ENCODE results near the gene REL. TPM values are rescaled to one million over a fixed set of nuclear protein-coding genes. Genes with fewer than 3 reads are reported as not detected.

Gene REL
- total and polyA plus RNA-seq, 2 of the 4 experiments (the other 2 are of a cell fraction): 1.3 to 4.3 TPM

GRCh38 chr2:60957643-60958042, 76.3 kb downstream of the REL start:
- DNase-seq (no peak), ATAC-seq (ENCODE audit: low read depth) (no peak)
- H3K9me1 ChIP-seq (ENCODE audit: insufficient read depth, low read length): peaks cover 5% of the 10 kb centered on the region; the same call in 1 of the 2 replicates
- H4K91ac ChIP-seq (ENCODE audit: insufficient read depth, low read depth, low read length): no peak overlapping the region
- no peak overlapping the region for H4K8ac ChIP-seq (ENCODE audit: low read depth in 2 of 2, low read length in 2 of 2)
- H4K20me1 ChIP-seq (ENCODE audit: insufficient read depth, low read length): no peaks in the 10 kb centered on the region
- no peak overlapping the region for H3K56ac ChIP-seq (ENCODE audit: extremely low read depth, insufficient read depth, low read length)
- in situ Hi-C loops (cut with MboI; ENCODE audit: low sequenced_read_pairs) (no loop called here), dilution Hi-C loops (cut with HindIII; ENCODE audit: low sequenced_read_pairs, unreplicated experiment) (no loop called here), intact Hi-C loops (cut with micrococcal nuclease) (no loop called here)
- H3K4me1 ChIP-seq (ENCODE audit: control insufficient read depth, insufficient read depth, low read length): peaks cover 1% of the 10 kb centered on the region; the same call in 1 of the 2 replicates
- H3K4ac ChIP-seq (ENCODE audit: low read depth, low read length): no peak overlapping the region
- no peak overlapping the region for H4K5ac ChIP-seq (ENCODE audit: low read depth, low read length)
- no peak for TF ChIP-seq BHLHE40 (IDR thresholded peaks at IDR 0.05; ENCODE audit: low read depth, low read length)
- no peak for TF ChIP-seq CEBPB (IDR thresholded peaks at IDR 0.05; ENCODE audit: low read depth, low read length)
- TF ChIP-seq, protein P1, sequence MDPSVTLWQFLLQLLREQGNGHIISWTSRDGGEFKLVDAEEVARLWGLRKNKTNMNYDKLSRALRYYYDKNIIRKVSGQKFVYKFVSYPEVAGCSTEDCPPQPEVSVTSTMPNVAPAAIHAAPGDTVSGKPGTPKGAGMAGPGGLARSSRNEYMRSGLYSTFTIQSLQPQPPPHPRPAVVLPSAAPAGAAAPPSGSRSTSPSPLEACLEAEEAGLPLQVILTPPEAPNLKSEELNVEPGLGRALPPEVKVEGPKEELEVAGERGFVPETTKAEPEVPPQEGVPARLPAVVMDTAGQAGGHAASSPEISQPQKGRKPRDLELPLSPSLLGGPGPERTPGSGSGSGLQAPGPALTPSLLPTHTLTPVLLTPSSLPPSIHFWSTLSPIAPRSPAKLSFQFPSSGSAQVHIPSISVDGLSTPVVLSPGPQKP (IDR thresholded peaks at IDR 0.05; ENCODE audit: borderline replicate concordance, low read depth, low read length): no peak
- no peak for TF ChIP-seq CTCF (conservative IDR thresholded peaks at IDR 0.05; ENCODE audit: low read depth, low read length)
- no peak for TF ChIP-seq MXI1 (IDR thresholded peaks at IDR 0.05; ENCODE audit: borderline replicate concordance, low read depth, low read length)
- no peak for TF ChIP-seq FOS (IDR thresholded peaks at IDR 0.05; ENCODE audit: low read depth, low read length)
- no peak for TF ChIP-seq MAFK (IDR thresholded peaks at IDR 0.05; ENCODE audit: low read depth, low read length)
- H3K14ac ChIP-seq (replicated peaks; ENCODE audit: low read depth, low read length): no peak overlapping the region
- H3K18ac ChIP-seq (ENCODE audit: low read depth, low read length): no peak overlapping the region
- H2AK5ac ChIP-seq (ENCODE audit: low read depth, low read length): no peak overlapping the region
- no peak overlapping the region for H3K23ac ChIP-seq (ENCODE audit: low read depth, low read length)
- H2BK5ac ChIP-seq (ENCODE audit: low read depth, low read length, poor library complexity, severe bottlenecking): no peak overlapping the region
- no peak overlapping the region for H3K4me3 ChIP-seq (ENCODE audit: insufficient read depth, low read depth, low read length)
- 100% methylated on average over 1 of the region's 5 CpGs; no CpG with 5 or more reads in 1 of the 2 experiments for WGBS, 2 experiments (ENCODE audit: extremely low coverage in 2 of 2, insufficient read length in 1 of 2)
- no peak overlapping the region for H2AK9ac ChIP-seq (replicated peaks; ENCODE audit: low read depth, low read length, poor library complexity)
- no peak overlapping the region for H3K4me2 ChIP-seq (ENCODE audit: low read depth, low read length)
- no peaks in the 10 kb centered on the region for H3K79me1 ChIP-seq (ENCODE audit: low read depth in 1 of 2, low read length in 2 of 2)
- no TSS peak for BruUV-seq (replicated peaks)
- no peak overlapping the region for H2BK15ac ChIP-seq (ENCODE audit: low read depth, low read length)
- ChIA-PET POLR2A (ENCODE audit: unreplicated experiment) (no interaction called here), CTCF (no interaction called here)
- H3K27me3 ChIP-seq (ENCODE audit: control insufficient read depth, insufficient read depth, low read length): no peaks in the 10 kb centered on the region
- H2AFZ ChIP-seq (replicated peaks; ENCODE audit: low read length, poor library complexity): no peak overlapping the region
- H2BK20ac ChIP-seq (ENCODE audit: low read depth, low read length): no peak overlapping the region
- H3K36me3 ChIP-seq (ENCODE audit: control insufficient read depth, insufficient read depth, low read length): peaks cover under 1% of the 10 kb centered on the region; the same call in 1 of the 2 replicates
- no peak overlapping the region for H3K9ac ChIP-seq (ENCODE audit: low read depth, low read length)
- no peak overlapping the region for H3K27ac ChIP-seq (ENCODE audit: insufficient read depth, low read length)
- no peaks in the 10 kb centered on the region for H3K9me3 ChIP-seq (ENCODE audit: control insufficient read depth, insufficient read depth, low read length)
- H2BK120ac ChIP-seq (ENCODE audit: low read depth, low read length): no peak overlapping the region

All from IMR-90 (cell line).